Muscle layer of duodenum (tissue), 2 donors: ENCODE measurements around the gene LSM7.

Experiments used
- H3K27ac ChIP-seq: one replicate; pipeline ENCODE4 v1.7.0; 2013; ENCODE audit warnings: mild to moderate bottlenecking, low read length
- H3K27me3 ChIP-seq: one replicate; pipeline ENCODE4 v1.7.0; 2013; ENCODE audit warnings: low read depth, mild to moderate bottlenecking, control low read depth, low read length
- H3K36me3 ChIP-seq, 2 donors: one replicate each; pipeline ENCODE4 v1.7.0; 2013; ENCODE audit warnings: low read length in 2 of 2, control low read depth in 1 of 2, mild to moderate bottlenecking in 1 of 2; ENCODE audit not compliant: insufficient read depth in 2 of 2, control insufficient read depth in 1 of 2
- H3K4me1 ChIP-seq, 2 donors: one replicate each; pipeline ENCODE4 v1.7.0; 2013; ENCODE audit warnings: low read length in 2 of 2, mild to moderate bottlenecking in 2 of 2, control low read depth in 1 of 2, moderate library complexity in 1 of 2; ENCODE audit not compliant: insufficient read depth in 2 of 2, control insufficient read depth in 1 of 2
- H3K4me3 ChIP-seq, 2 donors: one replicate each; pipeline ENCODE4 v1.7.0; 2013; ENCODE audit warnings: low read length in 2 of 2, low read depth in 1 of 2, mild to moderate bottlenecking in 1 of 2
- H3K9me3 ChIP-seq, 2 donors: one replicate each; pipeline ENCODE4 v1.7.0; 2013; ENCODE audit warnings: low read length in 2 of 2, control low read depth in 1 of 2, mild to moderate bottlenecking in 1 of 2; ENCODE audit not compliant: control insufficient read depth in 1 of 2
- donor health status: healthy.

LSM7 gene

GRCh38 chr19:2334426-2334825, 6.0 kb upstream of the LSM7 start:
- Histone ChIP-seq H3K4me1 (peaks cover 3 to 48% of the 10 kb centered on the region in 2 donors), H3K9me3 (no peaks in the 10 kb centered on the region), H3K4me3 (no peak overlapping the region), H3K27me3 (no peaks in the 10 kb centered on the region), H3K27ac (no peak overlapping the region), H3K36me3 (peaks cover 0 to 18% of the 10 kb centered on the region in 2 donors)

GRCh38 chr19:2333807-2334211, 5.4 kb upstream of the LSM7 start:
- Histone ChIP-seq H3K4me3 (no peak overlapping the region), H3K27me3 (no peaks in the 10 kb centered on the region), H3K9me3 (no peaks in the 10 kb centered on the region), H3K4me1 (peaks cover 3 to 54% of the 10 kb centered on the region in 2 donors), H3K36me3 (peaks cover 0 to 12% of the 10 kb centered on the region in 2 donors), H3K27ac (no peak overlapping the region)

- H3K4me1 ChIP-seq, result peaks cover 3 to 55% of the 10 kb centered on the region in 2 donors
- H3K27me3 ChIP-seq, result no peaks in the 10 kb centered on the region
- H3K9me3 ChIP-seq, result no peaks in the 10 kb centered on the region
- H3K36me3 ChIP-seq, result peaks cover 0 to 6% of the 10 kb centered on the region in 2 donors
- no peak overlapping the region for H3K4me3 ChIP-seq
- no peak overlapping the region for H3K27ac ChIP-seq
Measured at GRCh38 chr19:2333027-2333806, 4.8 kb upstream of the LSM7 start.

GRCh38 chr19:2332341-2333026, 4.1 kb upstream of the LSM7 start:
- H3K4me1 ChIP-seq, result peaks cover 3 to 59% of the 10 kb centered on the region in 2 donors
- peak overlapping the region; percentile 16 for H3K27ac ChIP-seq
- H3K4me3 ChIP-seq, result no peak overlapping the region
- H3K9me3 ChIP-seq, result no peaks in the 10 kb centered on the region
- peaks cover 0 to 3% of the 10 kb centered on the region in 2 donors for H3K36me3 ChIP-seq
- H3K27me3 ChIP-seq, result no peaks in the 10 kb centered on the region

GRCh38 chr19:2331601-2332246, 3.3 kb upstream of the LSM7 start:
- H3K4me3 ChIP-seq, result no peak overlapping the region
- no peaks in the 10 kb centered on the region for H3K36me3 ChIP-seq
- peaks cover 3 to 66% of the 10 kb centered on the region in 2 donors for H3K4me1 ChIP-seq
- H3K27me3 ChIP-seq, result no peaks in the 10 kb centered on the region
- no peaks in the 10 kb centered on the region for H3K9me3 ChIP-seq
- peak overlapping the region; percentile 81 for H3K27ac ChIP-seq

GRCh38 chr19:2330632-2331284, 2.4 kb upstream of the LSM7 start:
- Histone ChIP-seq H3K4me1 (peaks cover 3 to 68% of the 10 kb centered on the region in 2 donors), H3K9me3 (no peaks in the 10 kb centered on the region), H3K27ac (peak overlapping the region; percentile 81), H3K36me3 (no peaks in the 10 kb centered on the region), H3K4me3 (no peak overlapping the region), H3K27me3 (no peaks in the 10 kb centered on the region)

GRCh38 chr19:2330255-2330631, 1.9 kb upstream of the LSM7 start:
- Histone ChIP-seq H3K36me3 (peaks cover 0 to 3% of the 10 kb centered on the region in 2 donors), H3K4me1 (peaks cover 3 to 68% of the 10 kb centered on the region in 2 donors), H3K27ac (no peak overlapping the region), H3K4me3 (no peak overlapping the region), H3K9me3 (no peaks in the 10 kb centered on the region), H3K27me3 (no peaks in the 10 kb centered on the region)

GRCh38 chr19:2329501-2329916, 1.1 kb upstream of the LSM7 start:
- Histone ChIP-seq H3K36me3 (peaks cover 0 to 5% of the 10 kb centered on the region in 2 donors), H3K27ac (peak overlapping the region; percentile 54), H3K27me3 (no peaks in the 10 kb centered on the region), H3K4me1 (peaks cover 3 to 68% of the 10 kb centered on the region in 2 donors), H3K4me3 (peak overlapping the region; percentile 86 to 96), H3K9me3 (no peaks in the 10 kb centered on the region)

GRCh38 chr19:2329149-2329478, 728 bp upstream of the LSM7 start:
- Histone ChIP-seq H3K36me3 (peaks cover 0 to 8% of the 10 kb centered on the region in 2 donors), H3K4me1 (peaks cover 3 to 65% of the 10 kb centered on the region in 2 donors), H3K4me3 (peak overlapping the region; percentile 86 to 96)

GRCh38 chr19:2327773-2328400, 499 bp downstream of the LSM7 start:
- peaks cover 0 to 54% of the 10 kb centered on the region in 2 donors for H3K4me1 ChIP-seq
- H3K27me3 ChIP-seq, result no peaks in the 10 kb centered on the region
- H3K4me3 ChIP-seq, result peak overlapping the region; percentile 86 to 96
- no peaks in the 10 kb centered on the region for H3K9me3 ChIP-seq
- H3K27ac ChIP-seq, result peak overlapping the region; percentile 63
- peaks cover 0 to 18% of the 10 kb centered on the region in 2 donors for H3K36me3 ChIP-seq

More at GRCh38 chr19:2329149-2329478, 728 bp upstream of the LSM7 start:
- Histone ChIP-seq H3K27ac (peak overlapping the region; percentile 54), H3K27me3 (no peaks in the 10 kb centered on the region), H3K9me3 (no peaks in the 10 kb centered on the region)
